SH-SY5Y (cell line): ENCODE measurements around the gene ARHGAP21.

Experiments
- GATA2 ChIP-seq: IDR thresholded peaks from 2 replicates; pipeline ENCODE4 v1.6.1; 2011; ENCODE audit warnings: mild to moderate bottlenecking, low read depth, low read length
- GATA3 ChIP-seq: IDR thresholded peaks from 2 replicates; pipeline ENCODE4 v1.6.1; 2011; ENCODE audit warnings: low read depth, mild to moderate bottlenecking, low read length, moderate library complexity

- TF ChIP-seq GATA2 (no peak), GATA3 (no peak)
Measured at GRCh38 chr10:24652381-24652957, 71.2 kb downstream of the ARHGAP21 start.
